ENCODE data around the gene ROR1.

The ROR1 gene

DNA sequence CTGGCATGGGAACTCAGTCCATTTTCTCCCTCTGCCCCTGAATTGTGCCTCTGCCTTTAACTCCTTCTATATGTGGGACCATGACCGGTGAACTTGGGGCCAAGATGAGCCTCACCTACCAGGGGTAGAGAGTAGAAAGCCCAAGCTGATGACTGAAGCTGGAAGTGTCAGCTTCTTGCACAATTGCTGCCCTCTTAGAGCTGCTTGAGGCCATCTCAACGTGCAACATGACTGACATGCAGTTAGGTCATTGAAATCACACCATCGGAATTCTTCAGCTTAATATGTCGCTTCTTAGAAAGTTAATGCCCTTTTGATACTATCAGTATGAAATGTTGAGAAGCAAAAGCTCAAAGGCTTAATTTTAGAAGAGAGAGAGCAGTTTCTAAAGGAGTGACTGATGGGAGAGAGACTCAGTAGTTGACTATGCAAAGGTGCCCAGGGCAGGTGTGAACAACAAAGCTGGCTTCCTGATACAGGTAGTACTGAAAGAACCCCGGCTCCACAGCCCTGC, 340.3 kb downstream of the ROR1 start:
- Histone ChIP-seq H3K4me1 (ENCODE audit: control insufficient read depth in 1 of 2, insufficient read depth in 2 of 2, low read length in 2 of 2) (no peaks in the 10 kb centered on the region), H3K9me3 (ENCODE audit: control insufficient read depth in 1 of 2, low read length in 2 of 2) (no peaks in the 10 kb centered on the region), H3K4me3 (ENCODE audit: low read depth in 1 of 2, low read length in 2 of 2) (no peak overlapping the region), H3K36me3 (ENCODE audit: control insufficient read depth in 1 of 2, insufficient read depth in 2 of 2, low read length in 2 of 2) (no peaks in the 10 kb centered on the region), H3K9ac (ENCODE audit: low read depth in 1 of 2, low read length in 2 of 2) (no peak overlapping the region), H3K27ac (ENCODE audit: low read depth, low read length) (no peak overlapping the region), H3K27me3 (ENCODE audit: control insufficient read depth in 1 of 2, insufficient read depth in 2 of 2, low read length in 2 of 2) (no peaks in the 10 kb centered on the region)

DNA sequence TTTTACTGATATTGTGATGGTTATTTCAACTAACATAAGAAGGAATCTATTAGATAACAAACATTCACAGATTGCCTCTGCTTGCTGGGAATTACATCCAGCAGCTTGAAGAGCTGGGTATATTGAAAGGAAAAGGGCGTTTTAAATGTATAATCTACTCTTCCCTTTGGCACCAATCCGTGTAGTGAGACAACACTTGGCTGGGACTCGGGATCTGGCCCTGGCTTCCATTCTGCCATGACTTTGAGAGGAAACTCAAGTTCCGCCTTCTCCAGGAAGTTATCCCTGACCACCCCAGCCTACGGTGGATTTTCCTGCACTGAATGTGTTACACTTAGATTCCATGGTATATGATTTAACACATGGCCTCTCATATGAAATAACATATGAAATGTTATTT, 342.7 kb downstream of the ROR1 start:
- Histone ChIP-seq H3K4me1 (ENCODE audit: control insufficient read depth in 1 of 2, insufficient read depth in 2 of 2, low read length in 2 of 2) (no peaks in the 10 kb centered on the region), H3K9me3 (ENCODE audit: control insufficient read depth in 1 of 2, low read length in 2 of 2) (no peaks in the 10 kb centered on the region), H3K27ac (ENCODE audit: low read depth, low read length) (no peak overlapping the region), H3K4me3 (ENCODE audit: low read depth in 1 of 2, low read length in 2 of 2) (no peak overlapping the region), H3K36me3 (ENCODE audit: control insufficient read depth in 1 of 2, insufficient read depth in 2 of 2, low read length in 2 of 2) (no peaks in the 10 kb centered on the region), H3K9ac (ENCODE audit: low read depth in 1 of 2, low read length in 2 of 2) (no peak overlapping the region), H3K27me3 (ENCODE audit: control insufficient read depth in 1 of 2, insufficient read depth in 2 of 2, low read length in 2 of 2) (no peaks in the 10 kb centered on the region)

DNA sequence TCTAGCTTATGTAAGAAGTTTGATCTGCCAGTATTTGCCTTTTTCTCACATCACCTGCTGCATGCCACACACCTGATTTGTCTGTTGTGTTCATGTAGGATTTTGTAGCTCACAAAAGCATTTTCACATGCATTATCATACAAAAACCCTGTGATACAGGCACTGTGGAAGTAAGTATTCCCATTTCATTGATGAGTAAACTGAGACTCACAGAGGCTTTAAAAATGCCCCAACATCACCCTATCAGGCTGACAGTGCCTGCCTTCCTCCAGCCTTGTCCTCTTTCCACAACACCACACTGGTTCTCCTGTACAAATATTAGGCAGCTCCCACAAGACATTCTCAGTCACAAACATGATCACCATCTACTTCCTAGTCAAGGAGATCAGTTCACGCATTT, 343.7 kb downstream of the ROR1 start:
- Histone ChIP-seq H3K4me3 (ENCODE audit: low read depth in 1 of 2, low read length in 2 of 2) (no peak overlapping the region), H3K9me3 (ENCODE audit: control insufficient read depth in 1 of 2, low read length in 2 of 2) (no peaks in the 10 kb centered on the region), H3K9ac (ENCODE audit: low read depth in 1 of 2, low read length in 2 of 2) (no peak overlapping the region), H3K36me3 (ENCODE audit: control insufficient read depth in 1 of 2, insufficient read depth in 2 of 2, low read length in 2 of 2) (no peaks in the 10 kb centered on the region), H3K27me3 (ENCODE audit: control insufficient read depth in 1 of 2, insufficient read depth in 2 of 2, low read length in 2 of 2) (no peaks in the 10 kb centered on the region), H3K4me1 (ENCODE audit: control insufficient read depth in 1 of 2, insufficient read depth in 2 of 2, low read length in 2 of 2) (no peaks in the 10 kb centered on the region), H3K27ac (ENCODE audit: low read depth, low read length) (no peak overlapping the region)

DNA sequence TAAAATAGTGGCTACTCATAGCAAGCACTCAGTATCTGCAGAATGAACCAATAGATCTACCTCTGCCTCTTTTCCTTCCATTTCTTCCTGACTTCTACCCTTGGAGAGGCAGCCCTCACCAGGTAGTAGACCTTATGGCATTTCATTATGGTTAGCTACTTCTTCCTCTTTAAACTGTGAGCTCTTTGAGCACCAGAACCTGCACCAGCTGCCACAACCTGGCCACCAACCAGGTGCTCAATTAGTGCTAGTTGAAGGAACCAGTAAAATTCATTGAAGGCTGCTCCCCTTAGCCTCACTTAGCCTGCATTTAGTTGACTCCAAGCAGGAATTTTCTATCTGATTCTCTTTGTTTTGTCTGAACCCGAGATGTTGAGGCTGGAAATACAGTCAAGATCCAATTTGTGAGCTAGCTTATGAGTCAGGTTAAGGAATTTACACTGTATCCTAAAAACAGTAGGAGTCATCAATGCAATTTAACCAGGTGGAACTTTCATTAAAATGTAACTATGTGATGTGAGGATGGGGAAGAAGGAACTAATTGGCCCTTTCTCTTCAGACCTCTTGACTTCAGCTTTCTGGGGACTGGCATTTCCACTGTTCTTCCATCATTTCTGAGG, 348.1 kb downstream of the ROR1 start:
- Histone ChIP-seq H3K9me3 (ENCODE audit: control insufficient read depth in 1 of 2, low read length in 2 of 2) (no peaks in the 10 kb centered on the region), H3K36me3 (ENCODE audit: control insufficient read depth in 1 of 2, insufficient read depth in 2 of 2, low read length in 2 of 2) (no peaks in the 10 kb centered on the region), H3K4me1 (ENCODE audit: control insufficient read depth in 1 of 2, insufficient read depth in 2 of 2, low read length in 2 of 2) (no peaks in the 10 kb centered on the region), H3K27me3 (ENCODE audit: control insufficient read depth in 1 of 2, insufficient read depth in 2 of 2, low read length in 2 of 2) (no peaks in the 10 kb centered on the region), H3K4me3 (ENCODE audit: low read depth in 1 of 2, low read length in 2 of 2) (no peak overlapping the region), H3K9ac (ENCODE audit: low read depth in 1 of 2, low read length in 2 of 2) (no peak overlapping the region), H3K27ac (ENCODE audit: low read depth, low read length) (no peak overlapping the region)

DNA sequence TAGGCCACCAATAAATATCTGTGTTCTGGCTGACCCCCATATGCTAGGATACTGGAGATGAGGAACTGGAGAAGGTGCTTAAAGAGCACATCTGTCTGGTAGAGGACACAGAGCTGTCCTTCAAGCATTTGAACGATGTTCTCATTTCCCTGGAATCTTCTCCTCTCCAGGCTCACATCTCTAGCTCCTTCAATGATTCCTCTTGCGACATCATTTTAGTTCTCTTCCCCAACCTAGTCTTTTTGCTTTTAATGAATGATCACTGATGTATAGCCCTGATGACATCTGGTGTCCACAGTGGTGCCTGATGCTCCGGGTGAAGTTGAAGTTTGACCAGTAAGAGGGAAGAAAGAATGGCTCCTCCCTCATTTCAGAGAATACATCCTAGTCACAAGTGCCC, 348.8 kb downstream of the ROR1 start:
- Histone ChIP-seq H3K9me3 (ENCODE audit: control insufficient read depth in 1 of 2, low read length in 2 of 2) (no peaks in the 10 kb centered on the region), H3K4me3 (ENCODE audit: low read depth in 1 of 2, low read length in 2 of 2) (no peak overlapping the region), H3K9ac (ENCODE audit: low read depth in 1 of 2, low read length in 2 of 2) (no peak overlapping the region), H3K27ac (ENCODE audit: low read depth, low read length) (no peak overlapping the region), H3K36me3 (ENCODE audit: control insufficient read depth in 1 of 2, insufficient read depth in 2 of 2, low read length in 2 of 2) (no peaks in the 10 kb centered on the region), H3K4me1 (ENCODE audit: control insufficient read depth in 1 of 2, insufficient read depth in 2 of 2, low read length in 2 of 2) (no peaks in the 10 kb centered on the region), H3K27me3 (ENCODE audit: control insufficient read depth in 1 of 2, insufficient read depth in 2 of 2, low read length in 2 of 2) (no peaks in the 10 kb centered on the region)

DNA sequence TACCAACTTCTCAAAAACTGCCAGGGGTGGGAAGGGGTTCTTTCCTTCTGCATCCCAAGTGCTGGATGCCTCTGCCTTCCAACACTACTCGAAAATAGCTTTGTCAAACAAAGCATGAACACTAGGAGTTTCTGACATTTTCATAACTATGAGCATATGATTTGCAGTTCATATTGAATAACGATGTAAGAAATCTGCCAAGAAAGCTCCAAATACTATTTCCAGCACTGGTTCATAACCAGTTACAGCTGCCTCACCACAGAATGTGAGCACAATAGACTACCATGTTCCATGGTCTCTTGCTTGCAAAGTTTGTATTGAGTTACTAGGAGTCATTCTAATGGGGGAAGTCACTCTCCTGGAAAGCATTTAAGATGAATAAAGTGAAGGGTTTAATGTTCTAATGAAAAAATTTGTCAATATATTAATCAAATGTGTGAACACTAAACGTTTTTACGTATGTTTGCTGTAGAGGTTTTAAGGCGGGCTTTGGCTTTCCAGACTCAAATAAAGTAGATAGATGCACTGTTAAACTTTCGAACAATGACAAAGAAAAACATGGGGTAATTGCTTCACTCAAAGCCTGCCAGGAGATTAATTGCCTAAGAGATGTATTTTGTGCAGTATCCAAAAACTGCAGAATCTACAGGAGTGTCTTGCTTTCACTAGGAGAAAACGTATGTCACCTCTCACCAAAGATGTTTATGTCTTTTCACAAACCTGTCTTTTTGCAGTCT, 351.1 kb downstream of the ROR1 start:
- no peak overlapping the region for H3K27ac ChIP-seq (ENCODE audit: low read depth, low read length)
- no peaks in the 10 kb centered on the region for H3K36me3 ChIP-seq (ENCODE audit: control insufficient read depth in 1 of 2, insufficient read depth in 2 of 2, low read length in 2 of 2)
- H3K4me1 ChIP-seq (ENCODE audit: control insufficient read depth in 1 of 2, insufficient read depth in 2 of 2, low read length in 2 of 2) = no peaks in the 10 kb centered on the region
- H3K9me3 ChIP-seq (ENCODE audit: control insufficient read depth in 1 of 2, low read length in 2 of 2) = no peaks in the 10 kb centered on the region
- H3K4me3 ChIP-seq (ENCODE audit: low read depth in 1 of 2, low read length in 2 of 2) = no peak overlapping the region
- H3K9ac ChIP-seq (ENCODE audit: low read depth in 1 of 2, low read length in 2 of 2) = no peak overlapping the region
- H3K27me3 ChIP-seq (ENCODE audit: control insufficient read depth in 1 of 2, insufficient read depth in 2 of 2, low read length in 2 of 2) = no peaks in the 10 kb centered on the region

DNA sequence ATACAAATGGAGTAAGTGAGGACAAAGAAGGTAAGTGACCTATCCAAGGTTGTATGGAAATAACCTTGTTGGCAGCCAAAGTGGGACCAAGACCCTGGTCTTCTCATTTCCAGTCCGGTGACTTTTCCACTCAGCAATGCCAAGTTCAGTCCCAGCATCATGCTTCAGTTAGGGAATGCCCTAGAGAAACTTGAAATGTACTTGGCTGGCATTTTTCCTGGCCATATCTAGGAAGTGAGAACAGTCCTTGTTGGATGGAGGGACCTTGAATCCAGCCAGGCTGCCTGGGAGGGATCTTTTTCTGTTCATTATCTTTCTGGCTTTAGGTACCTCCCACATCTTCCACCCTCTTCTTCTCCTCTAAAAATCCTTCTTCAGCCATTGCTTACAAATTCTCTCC, 352.8 kb downstream of the ROR1 start:
- no peak overlapping the region for H3K27ac ChIP-seq (ENCODE audit: low read depth, low read length)
- H3K9me3 ChIP-seq (ENCODE audit: control insufficient read depth in 1 of 2, low read length in 2 of 2) = no peaks in the 10 kb centered on the region
- no peak overlapping the region for H3K4me3 ChIP-seq (ENCODE audit: low read depth in 1 of 2, low read length in 2 of 2)
- no peaks in the 10 kb centered on the region for H3K27me3 ChIP-seq (ENCODE audit: control insufficient read depth in 1 of 2, insufficient read depth in 2 of 2, low read length in 2 of 2)
- no peaks in the 10 kb centered on the region for H3K4me1 ChIP-seq (ENCODE audit: control insufficient read depth in 1 of 2, insufficient read depth in 2 of 2, low read length in 2 of 2)
- no peaks in the 10 kb centered on the region for H3K36me3 ChIP-seq (ENCODE audit: control insufficient read depth in 1 of 2, insufficient read depth in 2 of 2, low read length in 2 of 2)
- H3K9ac ChIP-seq (ENCODE audit: low read depth in 1 of 2, low read length in 2 of 2) = no peak overlapping the region

DNA sequence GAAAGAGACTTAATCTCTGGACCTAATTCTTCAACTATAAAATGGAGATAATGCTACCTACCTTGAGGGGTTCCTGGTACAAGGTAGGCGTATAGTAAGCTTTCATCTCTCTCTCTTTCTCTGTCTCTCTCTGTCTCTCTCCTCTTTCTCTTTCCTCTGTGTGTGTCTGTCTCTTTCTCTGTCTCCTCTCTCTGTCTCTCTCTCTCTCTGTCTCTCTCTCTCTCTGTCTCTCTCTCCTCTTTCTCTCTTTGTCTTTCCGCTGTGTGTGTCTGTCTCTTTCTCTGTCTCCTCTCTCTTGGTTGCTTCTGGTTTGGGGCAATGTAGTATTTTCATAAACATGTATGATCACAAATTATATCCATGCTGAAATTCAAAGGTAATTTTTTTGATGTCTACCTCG, 353.5 kb downstream of the ROR1 start:
- no peaks in the 10 kb centered on the region for H3K9me3 ChIP-seq (ENCODE audit: control insufficient read depth in 1 of 2, low read length in 2 of 2)
- no peak overlapping the region for H3K27ac ChIP-seq (ENCODE audit: low read depth, low read length)
- H3K4me3 ChIP-seq (ENCODE audit: low read depth in 1 of 2, low read length in 2 of 2) = no peak overlapping the region
- H3K36me3 ChIP-seq (ENCODE audit: control insufficient read depth in 1 of 2, insufficient read depth in 2 of 2, low read length in 2 of 2) = no peaks in the 10 kb centered on the region
- H3K9ac ChIP-seq (ENCODE audit: low read depth in 1 of 2, low read length in 2 of 2) = no peak overlapping the region
- no peaks in the 10 kb centered on the region for H3K27me3 ChIP-seq (ENCODE audit: control insufficient read depth in 1 of 2, insufficient read depth in 2 of 2, low read length in 2 of 2)
- H3K4me1 ChIP-seq (ENCODE audit: control insufficient read depth in 1 of 2, insufficient read depth in 2 of 2, low read length in 2 of 2) = no peaks in the 10 kb centered on the region

DNA sequence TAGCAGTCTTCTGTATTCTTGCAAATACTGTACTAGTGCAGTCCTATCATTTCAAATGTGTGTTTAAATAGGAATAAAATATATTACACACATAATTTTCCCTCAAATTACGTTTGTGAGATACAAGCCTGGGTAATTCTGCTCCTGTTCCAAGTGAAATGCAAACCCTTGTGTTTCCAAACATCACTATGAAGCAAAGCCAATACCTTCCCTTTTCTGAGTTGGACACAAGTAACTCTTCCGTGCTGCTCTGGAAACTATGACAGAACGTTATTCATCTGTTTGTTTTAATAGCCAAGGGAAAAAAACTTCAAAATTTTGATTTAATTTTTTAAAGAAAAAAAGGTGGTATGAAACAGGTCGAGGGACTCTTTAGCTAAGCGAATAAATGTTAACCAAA, 355.9 kb downstream of the ROR1 start:
- no peak overlapping the region for H3K9ac ChIP-seq (ENCODE audit: low read depth in 1 of 2, low read length in 2 of 2)

DNA sequence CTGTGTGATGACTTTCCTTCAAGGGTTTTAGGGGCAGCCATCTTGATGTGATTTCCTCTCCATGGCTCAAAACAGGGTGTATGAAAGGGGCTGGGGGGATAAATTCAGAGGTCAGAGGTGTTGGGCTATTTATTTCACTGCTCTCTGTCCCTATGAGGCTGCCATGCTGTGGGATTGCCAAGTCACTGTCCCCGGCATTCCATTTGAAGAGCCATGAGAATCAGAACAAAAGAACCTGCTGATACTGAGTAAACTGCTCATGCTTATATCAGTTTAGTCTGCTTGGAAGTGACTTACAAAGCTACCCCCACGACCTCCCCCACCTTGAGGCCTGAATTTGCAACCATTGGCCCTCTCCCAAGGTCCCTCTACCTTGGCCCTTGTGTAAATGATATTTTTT, 357.3 kb downstream of the ROR1 start:
- Histone ChIP-seq H3K27me3 (ENCODE audit: control insufficient read depth in 1 of 2, insufficient read depth in 2 of 2, low read length in 2 of 2) (no peaks in the 10 kb centered on the region), H3K4me3 (ENCODE audit: low read depth in 1 of 2, low read length in 2 of 2) (no peak overlapping the region), H3K9ac (ENCODE audit: low read depth in 1 of 2, low read length in 2 of 2) (no peak overlapping the region), H3K27ac (ENCODE audit: low read depth, low read length) (no peak overlapping the region), H3K4me1 (ENCODE audit: control insufficient read depth in 1 of 2, insufficient read depth in 2 of 2, low read length in 2 of 2) (no peaks in the 10 kb centered on the region), H3K9me3 (ENCODE audit: control insufficient read depth in 1 of 2, low read length in 2 of 2) (no peaks in the 10 kb centered on the region), H3K36me3 (ENCODE audit: control insufficient read depth in 1 of 2, insufficient read depth in 2 of 2, low read length in 2 of 2) (no peaks in the 10 kb centered on the region)

More for the DNA sequence above, 355.9 kb downstream of the ROR1 start:
- Histone ChIP-seq H3K27ac (ENCODE audit: low read depth, low read length) (no peak overlapping the region), H3K4me1 (ENCODE audit: control insufficient read depth in 1 of 2, insufficient read depth in 2 of 2, low read length in 2 of 2) (no peaks in the 10 kb centered on the region), H3K36me3 (ENCODE audit: control insufficient read depth in 1 of 2, insufficient read depth in 2 of 2, low read length in 2 of 2) (no peaks in the 10 kb centered on the region), H3K9me3 (ENCODE audit: control insufficient read depth in 1 of 2, low read length in 2 of 2) (no peaks in the 10 kb centered on the region), H3K27me3 (ENCODE audit: control insufficient read depth in 1 of 2, insufficient read depth in 2 of 2, low read length in 2 of 2) (no peaks in the 10 kb centered on the region), H3K4me3 (ENCODE audit: low read depth in 1 of 2, low read length in 2 of 2) (no peak overlapping the region)
